HG03280 (cell line): ENCODE measurements around the gene LACTBL1.
"Not testable (repeated sequence)": the region's sequence is repeated elsewhere in the genome, so short reads cannot be mapped to it uniquely, and the experiment has no call there.

Experiments used
- ATAC-seq: cut with Tn5 transposase; IDR thresholded peaks from one replicate; pipeline ENCODE4 v1.9.1; 2021; ENCODE audit warnings: mild to moderate bottlenecking, moderate library complexity; ENCODE audit not compliant: unreplicated experiment

The LACTBL1 gene

DNA sequence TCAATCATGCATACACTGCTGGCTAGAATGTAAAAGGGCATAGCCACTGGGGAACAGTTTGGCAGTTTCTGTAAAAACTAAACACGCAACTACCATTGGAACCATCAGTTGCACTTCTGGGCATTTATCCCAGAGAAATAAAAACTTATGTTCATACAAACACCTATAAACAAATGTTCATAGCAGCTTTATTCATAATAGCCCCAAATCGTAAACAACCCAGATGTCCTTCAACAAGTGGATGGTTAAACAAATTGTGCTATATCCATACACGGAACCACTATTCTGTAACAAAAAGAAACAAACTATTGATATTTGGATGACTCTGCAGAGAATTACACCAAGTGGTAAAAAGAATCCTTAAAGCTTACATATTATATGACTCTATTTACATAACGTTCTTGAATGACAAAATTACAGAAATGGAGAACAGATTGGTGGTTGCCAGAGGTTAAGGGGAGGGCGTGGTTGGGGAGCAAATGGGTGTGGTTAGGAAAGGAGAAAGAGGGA lies 22.8 kb downstream of the LACTBL1 start:
- no peak for ATAC-seq

DNA sequence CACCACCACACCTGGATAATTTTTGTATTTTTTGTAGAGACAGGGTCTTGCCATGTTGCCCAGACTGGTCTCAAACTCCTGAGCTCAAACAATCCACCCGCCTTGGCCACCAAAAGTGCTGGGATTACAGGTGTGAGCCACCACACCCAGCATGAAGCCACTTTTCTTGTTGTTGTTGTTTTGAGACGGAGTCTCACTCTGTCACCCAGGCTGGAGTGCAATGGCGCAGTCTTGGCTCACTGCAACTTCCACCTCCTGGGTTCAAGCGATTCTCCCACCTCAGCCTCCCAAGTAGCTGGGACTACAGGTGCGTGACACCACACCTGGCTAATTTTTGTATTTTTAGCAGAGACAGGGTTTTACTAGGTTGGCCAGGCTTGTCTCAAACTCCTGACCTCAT lies 27.5 kb downstream of the LACTBL1 start:
- not testable (repeated sequence) for ATAC-seq

DNA sequence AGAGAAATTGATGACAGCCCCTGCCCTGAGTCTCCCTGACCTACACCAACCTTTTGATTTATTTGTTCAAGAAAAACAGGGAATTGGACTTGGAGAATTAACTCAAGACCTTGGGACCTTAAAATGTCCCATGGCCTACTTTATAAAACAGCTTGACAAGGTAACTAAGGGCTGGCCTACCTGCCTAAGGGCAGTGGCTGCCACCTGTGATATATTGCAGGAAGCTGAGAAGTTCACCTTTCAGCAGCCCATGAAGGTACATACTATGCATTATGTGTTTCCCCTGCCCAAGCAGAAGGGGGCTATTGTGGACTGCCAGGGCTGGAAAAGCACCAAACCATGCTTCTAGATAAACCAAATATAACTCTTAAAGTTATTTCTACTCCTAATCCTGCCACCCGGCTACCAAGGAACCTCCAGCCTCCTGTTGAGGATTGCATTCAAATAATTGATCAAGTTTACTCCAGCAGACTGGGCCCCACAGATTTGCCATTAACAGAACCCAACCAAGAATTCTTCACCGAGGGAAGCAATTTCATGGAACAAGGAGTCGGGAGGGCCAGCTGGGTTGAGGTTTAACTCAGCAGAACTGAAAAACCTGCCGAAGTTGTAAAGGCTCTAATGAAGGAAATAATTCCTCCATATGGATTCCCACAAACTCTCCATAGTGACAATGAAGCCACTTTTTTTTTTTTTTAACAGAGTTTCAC lies 28.2 kb downstream of the LACTBL1 start:
- ATAC-seq = no peak

DNA sequence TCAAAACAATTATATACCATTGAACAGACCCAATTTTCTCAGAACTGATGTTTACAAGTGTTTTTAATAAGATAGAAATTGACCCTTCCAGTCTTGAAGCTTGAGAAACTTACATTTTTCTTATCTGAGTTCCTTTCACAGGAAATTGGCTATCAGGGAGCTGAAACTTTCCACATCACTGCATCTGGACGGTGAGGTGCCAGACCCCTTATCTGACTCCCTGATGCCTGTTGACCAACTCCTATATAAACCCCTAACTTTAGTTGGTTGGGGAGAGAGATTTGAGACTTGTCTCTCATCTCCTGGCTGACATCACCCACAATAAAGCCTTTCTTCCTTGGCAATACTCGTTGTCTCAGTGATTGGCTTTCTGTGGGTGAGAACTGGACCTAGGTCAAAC lies 31.4 kb downstream of the LACTBL1 start:
- ATAC-seq = no peak

DNA sequence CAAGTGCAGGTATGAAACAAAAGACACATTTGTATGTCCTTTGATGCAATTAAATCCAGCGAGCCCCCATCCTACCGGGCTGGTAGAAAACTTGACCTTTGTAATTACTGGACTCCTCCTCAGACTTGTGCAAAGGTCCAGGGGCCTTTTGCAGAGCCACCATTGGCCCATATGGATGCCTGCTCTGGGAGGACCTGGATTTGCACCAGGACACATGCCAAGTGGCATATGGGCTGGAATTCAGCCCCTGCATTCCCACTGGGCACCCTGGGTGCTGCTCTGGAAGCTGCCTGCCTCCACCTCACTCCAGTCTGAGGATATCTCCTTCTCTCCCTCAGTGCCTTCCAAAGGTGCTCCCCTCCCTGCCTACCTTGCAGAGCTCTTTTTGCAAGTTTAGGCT lies 36.0 kb downstream of the LACTBL1 start:
- ATAC-seq = no peak

DNA sequence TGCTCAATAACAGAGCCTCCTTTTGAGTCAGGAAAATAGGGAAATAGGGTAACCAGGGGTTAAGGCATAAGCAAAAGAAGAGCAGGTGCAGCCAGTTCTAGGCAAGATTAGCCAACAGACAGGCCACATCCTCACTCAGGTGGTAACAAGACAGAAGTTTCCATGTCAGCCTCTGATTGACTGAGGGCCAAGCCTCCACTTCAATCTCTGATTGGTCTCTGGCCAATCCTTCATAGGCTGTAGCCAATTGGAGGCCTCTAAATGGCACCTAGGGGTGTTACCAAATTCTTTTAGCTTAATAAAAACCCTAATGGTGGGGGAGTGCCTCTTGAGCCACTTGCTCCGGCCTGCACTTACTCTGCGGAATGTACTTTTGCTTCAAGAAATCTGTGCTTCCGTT lies 37.2 kb downstream of the LACTBL1 start:
- ATAC-seq = no peak

DNA sequence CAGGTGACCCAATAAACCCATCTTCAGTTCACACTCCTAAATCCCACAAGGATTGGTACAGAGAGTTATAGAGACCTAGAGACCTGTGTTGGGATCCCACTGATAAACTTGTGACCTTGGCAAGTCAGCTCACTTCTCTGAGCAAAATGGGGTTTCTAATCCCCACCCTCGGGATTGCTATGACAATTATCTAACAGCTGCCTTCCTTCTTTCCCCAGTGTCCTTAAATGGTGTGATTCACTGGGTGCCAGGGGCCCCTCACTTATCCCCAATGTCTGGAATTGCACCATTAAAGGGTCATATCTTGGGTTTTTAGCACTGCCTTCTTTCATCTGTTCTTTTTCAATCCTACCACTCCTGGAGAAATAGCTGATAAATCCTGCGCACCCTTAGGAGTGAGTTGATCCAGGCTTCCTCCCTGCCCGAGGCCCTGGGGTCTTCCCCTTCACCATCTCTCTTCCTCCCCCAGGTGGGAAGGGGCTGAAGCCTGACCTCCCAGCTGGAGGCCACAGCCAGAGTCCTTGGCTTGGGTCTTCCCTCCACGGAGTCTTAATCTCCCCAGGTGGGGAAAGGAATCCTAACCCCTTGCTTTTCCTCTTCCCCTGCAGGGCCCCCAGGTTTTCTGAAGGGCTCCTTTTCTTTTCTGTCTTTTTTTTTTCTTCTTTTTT lies 39.7 kb downstream of the LACTBL1 start:
- ATAC-seq = no peak

DNA sequence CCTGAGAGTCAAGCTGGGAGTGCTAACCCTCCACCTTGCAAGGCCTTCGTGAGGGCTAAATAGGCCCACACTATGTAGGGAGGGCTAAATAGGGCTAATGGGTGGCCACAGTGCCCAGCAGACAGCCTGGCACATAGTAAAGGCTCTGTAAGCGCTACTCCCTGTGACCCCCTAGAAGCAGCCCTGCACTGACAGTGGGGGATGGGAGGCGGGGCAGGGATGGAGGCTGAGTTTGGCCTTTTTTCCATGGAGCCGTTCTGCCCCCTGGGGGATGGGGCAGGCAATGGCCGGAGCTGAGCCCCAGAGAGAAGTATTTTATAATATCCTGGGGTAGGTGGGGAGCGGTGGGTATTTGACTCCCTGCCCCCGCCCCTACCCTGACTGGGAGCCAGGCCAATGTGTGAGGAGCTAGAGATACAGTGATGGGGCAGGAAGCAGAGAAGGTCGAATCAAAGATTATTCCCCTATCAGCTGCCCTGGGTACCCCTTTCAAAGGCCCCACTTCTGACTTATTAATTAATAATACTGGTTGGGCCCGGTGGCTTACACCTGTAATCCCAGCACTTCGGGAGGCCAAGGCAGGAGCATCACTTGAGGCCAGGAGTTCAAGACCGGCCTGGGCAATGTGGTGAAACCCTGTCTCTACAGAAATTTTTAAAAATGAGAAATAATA lies 42.3 kb downstream of the LACTBL1 start:
- ATAC-seq = no peak

DNA sequence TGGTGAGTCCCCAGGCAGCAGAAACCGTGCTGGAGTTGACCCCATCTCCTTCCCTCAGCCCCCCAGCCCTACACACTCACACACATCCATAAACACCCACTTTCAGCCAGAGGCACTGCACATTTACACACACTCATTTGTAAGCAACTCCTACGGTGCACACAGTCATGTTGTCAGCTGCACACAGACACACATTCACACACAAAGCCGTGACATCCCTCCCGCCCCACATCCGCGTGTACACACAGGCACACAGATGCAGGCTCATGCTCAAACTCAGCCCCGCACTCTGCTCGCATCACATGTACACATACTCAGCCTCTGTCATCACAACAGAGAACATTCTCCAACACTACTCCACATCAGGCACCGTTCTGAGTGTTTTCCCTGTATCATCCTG lies 47.6 kb downstream of the LACTBL1 start:
- ATAC-seq = no peak

DNA sequence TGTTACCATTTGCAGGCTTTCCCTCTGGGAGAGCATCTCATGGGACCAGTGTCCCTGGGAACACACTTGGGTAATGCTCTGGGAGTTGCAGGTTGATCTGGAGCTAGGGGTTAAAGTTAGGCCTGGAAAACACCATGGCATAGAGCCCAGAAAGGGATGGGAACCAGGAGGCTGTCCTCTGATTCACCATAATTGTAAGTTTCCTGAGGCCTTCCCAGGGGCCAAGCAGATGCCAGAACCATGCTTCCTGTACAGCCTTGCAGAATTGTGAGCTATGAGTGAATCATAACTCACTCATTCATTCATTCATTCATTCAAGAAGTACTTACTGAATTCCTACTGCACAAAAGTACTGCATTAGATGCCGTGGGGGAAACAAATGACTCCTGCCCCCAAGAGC lies 50.0 kb downstream of the LACTBL1 start:
- no peak for ATAC-seq

DNA sequence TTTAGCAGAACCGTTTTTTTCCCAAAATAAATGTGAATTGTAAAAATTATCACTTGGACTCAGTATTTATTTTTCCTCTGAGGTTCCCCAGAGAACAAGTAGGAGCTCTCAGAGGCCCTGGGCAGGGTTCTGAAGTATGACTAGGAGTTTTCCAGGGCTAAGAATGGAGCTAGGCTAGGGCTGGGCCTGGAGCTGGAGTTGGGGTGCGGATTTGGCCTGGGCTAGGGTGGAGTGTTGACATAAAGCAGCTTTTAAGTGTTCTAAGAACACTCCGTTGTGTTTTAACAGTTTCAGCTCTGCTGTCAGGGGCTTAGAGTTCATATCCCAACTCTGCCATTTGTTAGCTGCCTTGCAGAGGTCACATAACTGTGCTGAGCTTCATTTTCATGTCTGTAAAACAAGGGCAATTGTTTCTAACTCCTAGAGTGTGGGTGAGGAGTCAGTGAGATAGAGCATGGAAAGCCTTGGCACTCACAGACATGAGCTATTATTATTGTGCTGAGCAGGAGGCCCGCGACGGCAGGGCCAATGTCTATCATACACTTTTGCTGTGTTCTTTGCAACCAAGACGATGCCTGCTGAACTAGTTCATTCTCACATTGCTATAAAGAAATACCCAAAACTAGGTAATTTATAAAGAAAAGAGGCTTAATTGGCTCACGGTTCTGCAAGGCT lies 51.1 kb downstream of the LACTBL1 start:
- no peak for ATAC-seq

DNA sequence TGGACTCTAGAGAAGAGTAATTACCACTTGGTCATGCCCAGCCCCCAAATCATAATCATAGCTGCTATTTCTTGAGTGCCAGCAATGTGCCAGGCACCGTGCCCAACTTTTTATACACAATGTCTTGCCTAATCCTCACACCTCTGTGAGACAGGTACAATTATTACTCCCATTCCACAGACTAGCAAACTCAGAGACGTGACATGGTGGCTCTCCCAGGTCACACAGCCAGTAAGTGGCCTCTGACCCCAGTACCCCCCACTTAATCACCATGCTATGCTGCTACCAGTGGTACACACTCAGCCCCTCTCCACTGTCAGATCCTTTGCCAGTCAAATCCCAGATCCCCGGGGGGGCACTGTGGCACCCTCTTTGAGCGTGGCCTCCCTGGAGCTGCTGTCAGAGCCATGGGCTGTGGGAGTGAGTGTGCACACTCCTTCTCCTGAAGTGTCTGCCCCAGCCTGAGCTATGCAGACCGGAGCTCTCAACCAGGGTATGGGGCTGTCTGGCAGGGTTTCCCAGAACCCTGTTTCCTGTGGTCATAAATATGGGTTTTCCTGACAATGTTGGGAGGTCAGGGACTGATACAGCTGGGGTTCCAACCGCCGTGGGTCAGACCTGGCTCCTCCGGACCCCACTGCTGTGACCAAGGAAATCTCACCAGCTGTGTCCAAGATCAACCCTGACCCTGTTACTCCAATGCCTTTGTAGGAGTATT lies 51.8 kb downstream of the LACTBL1 start:
- no peak for ATAC-seq

DNA sequence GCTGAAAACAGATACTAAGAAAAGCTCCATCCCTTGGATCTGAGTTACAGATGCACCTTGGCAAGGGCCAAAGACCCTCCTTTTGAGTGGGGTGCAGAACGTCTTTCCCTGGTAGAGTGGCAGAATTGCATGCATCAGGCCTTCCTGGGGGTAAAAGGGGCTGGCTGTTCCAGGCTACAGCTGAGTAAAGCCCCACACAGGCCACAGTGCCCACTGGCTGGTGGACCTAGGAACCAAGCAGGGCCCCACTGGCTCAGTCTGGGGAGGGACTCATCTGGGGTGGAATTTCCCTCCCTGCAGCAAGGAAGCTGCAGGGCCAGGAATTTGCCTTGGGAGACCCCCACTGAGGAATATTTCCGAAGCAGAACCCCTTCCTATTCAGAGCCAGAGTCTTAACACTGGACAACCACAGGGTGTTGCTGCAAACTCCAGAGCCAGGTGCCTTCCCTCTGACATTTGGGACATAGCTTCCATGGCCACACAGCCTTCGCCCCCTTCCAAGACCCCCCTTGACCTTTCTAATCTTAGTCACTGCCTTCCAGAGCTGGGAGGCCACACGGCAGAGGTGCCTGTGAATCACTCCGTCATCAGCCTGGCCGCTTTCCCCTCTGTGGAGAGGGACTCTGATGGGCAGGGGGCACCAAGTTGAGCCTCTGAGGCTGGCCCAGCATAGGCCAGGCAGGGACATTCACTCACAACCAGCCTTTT lies 52.5 kb downstream of the LACTBL1 start:
- no peak for ATAC-seq

DNA sequence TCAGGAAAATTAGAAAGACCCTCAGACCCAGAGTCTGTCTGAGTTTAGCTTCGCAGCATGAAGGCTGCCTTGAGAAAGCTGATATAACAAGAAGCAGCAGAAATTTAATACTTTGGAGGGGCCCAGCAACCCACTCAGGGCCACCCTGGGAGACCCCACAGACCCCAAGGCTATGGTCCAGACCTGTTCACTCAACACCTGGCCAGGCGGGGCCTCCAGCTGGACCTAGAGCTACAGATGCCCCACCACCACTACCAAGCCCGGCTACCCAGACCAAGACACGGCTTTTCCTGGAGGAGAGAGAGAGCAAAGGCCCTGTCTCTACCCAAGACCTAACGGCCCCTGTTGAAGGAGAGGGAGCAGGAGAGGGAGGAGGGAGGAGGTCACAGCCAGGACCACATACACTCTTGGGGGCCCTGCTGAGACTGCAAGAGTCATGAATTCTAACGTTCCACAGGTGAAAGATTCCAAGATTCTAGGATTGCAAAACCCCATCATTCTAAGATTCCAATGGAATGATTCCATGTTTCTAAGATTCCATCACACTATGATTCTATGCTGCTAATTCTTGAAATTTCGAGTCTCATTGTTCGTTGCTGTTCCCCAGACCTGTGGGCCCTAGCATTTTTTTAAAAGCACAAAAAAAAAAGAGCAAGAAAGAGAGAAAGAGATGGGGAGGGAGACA lies 53.2 kb downstream of the LACTBL1 start:
- ATAC-seq = no peak

DNA sequence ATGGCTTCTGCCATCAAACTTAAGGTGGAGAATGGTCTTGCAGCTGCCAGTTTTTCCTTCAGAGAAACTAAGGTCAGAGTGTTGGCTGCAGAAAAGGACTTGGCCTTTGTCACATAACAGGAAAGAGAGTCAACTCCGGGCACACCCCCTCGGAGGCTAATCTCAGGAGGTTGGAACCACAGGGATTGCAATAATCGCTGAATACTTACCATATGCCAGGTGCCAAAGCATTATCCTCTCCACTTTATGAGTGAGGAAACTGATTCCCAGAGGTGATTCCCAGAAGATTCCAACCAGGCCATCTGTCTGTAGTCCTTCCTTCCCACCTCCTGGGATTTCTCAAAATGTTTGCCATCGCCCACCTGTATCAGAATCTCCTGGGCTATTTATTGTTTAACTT lies 54.0 kb downstream of the LACTBL1 start:
- no peak for ATAC-seq

DNA sequence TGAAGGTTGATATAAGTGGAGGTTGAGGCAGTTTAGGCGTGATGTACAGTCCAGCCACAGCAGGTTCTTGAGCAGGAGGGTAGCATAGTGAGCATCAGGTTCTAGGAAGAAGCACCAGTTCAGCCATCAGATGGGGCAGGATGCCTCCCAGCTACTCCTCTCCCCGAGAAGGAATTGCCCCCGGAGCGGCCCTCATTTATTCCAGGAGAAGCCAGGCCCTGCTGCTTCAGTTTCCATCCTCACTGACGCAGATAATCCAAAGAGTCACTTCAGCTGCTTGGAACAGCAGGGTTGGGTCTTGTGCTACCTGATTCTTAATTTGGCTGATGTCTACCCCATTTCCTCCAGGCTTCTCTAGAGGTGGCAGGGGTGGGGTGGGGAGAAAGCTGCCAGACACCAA lies 54.7 kb downstream of the LACTBL1 start:
- ATAC-seq = no peak

DNA sequence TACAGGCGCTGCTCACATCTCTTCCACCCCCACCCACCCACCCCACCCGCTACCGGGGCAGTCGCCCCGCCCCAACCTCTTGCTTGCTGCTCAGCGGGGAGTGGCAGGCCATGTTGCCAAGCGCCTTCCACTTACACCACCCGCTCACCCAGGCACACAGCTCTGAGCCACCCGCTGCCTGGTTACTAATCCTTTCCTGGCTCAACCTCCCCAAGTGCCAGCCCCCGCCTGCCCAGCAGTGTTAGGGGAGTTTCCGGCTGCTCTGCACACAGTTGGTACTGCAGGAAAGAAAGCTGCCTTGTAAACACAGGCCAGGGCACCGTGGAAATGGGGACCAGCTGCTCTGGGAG lies 56.2 kb downstream of the LACTBL1 start:
- no peak for ATAC-seq

DNA sequence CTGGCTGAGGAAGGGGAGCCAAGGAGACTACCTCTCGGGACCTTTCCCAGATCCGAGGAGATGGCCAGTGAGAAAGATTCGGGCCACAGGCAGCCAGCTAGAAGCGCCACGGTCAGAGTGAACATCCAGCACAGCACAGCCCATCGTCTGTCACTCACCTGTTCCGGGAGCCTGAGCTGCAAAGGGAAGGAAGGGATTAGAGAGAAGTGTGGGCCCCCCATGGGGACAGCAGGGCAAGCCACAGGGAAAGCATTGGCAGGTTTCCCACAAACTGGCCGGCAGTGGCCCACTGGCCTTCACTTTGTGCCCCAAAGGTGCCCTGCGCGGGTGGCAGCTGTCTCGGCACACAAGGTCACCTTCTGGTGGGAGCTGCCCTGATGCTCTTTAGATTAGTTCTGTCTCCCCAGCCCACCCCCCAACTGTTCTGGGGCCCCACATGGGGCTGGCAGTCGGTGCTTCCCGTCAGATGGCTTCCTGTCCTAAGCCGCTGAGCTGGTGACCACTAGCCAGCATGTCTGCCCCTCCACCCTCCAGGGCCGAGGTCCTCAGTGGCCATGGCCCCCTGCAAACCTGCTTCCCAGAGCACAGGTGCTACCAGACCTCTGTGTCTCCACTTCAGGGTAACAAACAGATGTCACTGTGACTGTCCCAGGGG lies 56.7 kb downstream of the LACTBL1 start:
- no peak for ATAC-seq

DNA sequence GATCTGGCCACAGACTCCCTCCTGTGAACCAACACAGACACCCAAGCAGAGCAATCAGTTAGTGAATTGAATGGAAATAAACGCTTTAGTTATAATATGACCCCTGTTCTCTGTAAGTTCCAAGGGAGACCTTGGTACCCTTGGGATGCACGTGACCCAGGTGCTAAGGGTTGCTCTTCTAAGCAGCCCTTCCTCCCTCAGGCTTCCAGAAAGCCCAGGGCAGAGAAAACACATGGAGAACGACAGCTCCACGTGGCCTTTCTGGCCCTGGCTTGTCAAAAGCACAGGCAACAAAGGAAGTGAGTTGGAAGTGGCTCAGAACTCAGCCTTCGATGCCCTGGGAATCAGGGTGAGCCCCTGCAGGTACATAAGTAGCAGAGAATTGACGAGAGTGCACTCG lies 57.4 kb downstream of the LACTBL1 start:
- no peak for ATAC-seq
